Measurements from ENCODE around the gene NPIPA8.
"Not testable (repeated sequence)": the region's sequence is repeated elsewhere in the genome, so short reads cannot be mapped to it uniquely, and the experiment has no call there.

NPIPA8 gene

GRCh38 chr16:18276756-18277155 lies 59.8 kb downstream of the NPIPA8 start:
- not testable (repeated sequence) for DNase-seq (ENCODE audit: low spot score)

- not testable (repeated sequence) for DNase-seq (ENCODE audit: low spot score)
Observed at GRCh38 chr16:18270171-18270570, 66.4 kb downstream of the NPIPA8 start.
